ENCODE measurements around the gene BBX.

The BBX gene

GRCh38 chr3:107738486-107739183 is 215.9 kb downstream of the BBX start:
- TF ChIP-seq TAF1 (IDR thresholded peaks at IDR 0.05; ENCODE audit: low read depth, low read length) (no peak), POU2F2 (IDR thresholded peaks at IDR 0.05; ENCODE audit: low read depth, low read length) (no peak), POLR2A (IDR thresholded peaks at IDR 0.05; ENCODE audit: low read depth, low read length) (no peak), SPI1 (IDR thresholded peaks at IDR 0.05; ENCODE audit: low read depth, low read length) (no peak), PAX5 (IDR thresholded peaks at IDR 0.05; ENCODE audit: insufficient read depth, low read length, severe bottlenecking) (no peak), POLR2AphosphoS5 (IDR thresholded peaks at IDR 0.05; ENCODE audit: low read depth, low read length) (no peak)
- no peak for FAIRE-seq

DNA sequence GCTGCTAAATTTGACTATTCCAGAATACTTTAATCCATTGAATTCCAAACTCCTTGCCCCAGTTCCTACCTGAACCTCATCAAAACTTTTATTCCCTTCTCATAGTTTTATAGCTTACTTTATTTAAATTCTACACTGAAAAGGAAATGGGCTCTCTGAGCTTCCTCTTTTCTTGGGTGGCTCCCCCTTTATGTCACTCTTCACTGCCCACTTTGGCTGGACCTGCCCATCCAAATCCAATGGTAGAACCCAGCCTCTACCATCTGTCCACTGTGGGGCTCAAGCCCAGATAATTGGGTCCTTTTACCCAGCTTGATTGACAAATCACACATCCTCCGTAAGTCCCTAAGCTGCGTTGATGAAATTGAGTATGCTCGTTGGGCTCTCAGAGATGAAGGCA is 216.5 kb downstream of the BBX start:
- DNase-seq (ENCODE audit: insufficient read length, low spot score): no peak
- no peak for FAIRE-seq
- TF ChIP-seq POU2F2 (IDR thresholded peaks at IDR 0.05; ENCODE audit: low read depth, low read length) (no peak), PAX5 (IDR thresholded peaks at IDR 0.05; ENCODE audit: insufficient read depth, low read length, severe bottlenecking) (no peak), TAF1 (IDR thresholded peaks at IDR 0.05; ENCODE audit: low read depth, low read length) (no peak), SPI1 (IDR thresholded peaks at IDR 0.05; ENCODE audit: low read depth, low read length) (no peak)

More at GRCh38 chr3:107738486-107739183, 215.9 kb downstream of the BBX start:
- no peak for DNase-seq (ENCODE audit: insufficient read length, low spot score)

- TF ChIP-seq POU2F2 (IDR thresholded peaks at IDR 0.05; ENCODE audit: low read depth, low read length) (no peak), SPI1 (IDR thresholded peaks at IDR 0.05; ENCODE audit: low read depth, low read length) (no peak), PAX5 (IDR thresholded peaks at IDR 0.05; ENCODE audit: insufficient read depth, low read length, severe bottlenecking) (no peak), TAF1 (IDR thresholded peaks at IDR 0.05; ENCODE audit: low read depth, low read length) (no peak), POLR2A (IDR thresholded peaks at IDR 0.05; ENCODE audit: low read depth, low read length) (no peak), POLR2AphosphoS5 (IDR thresholded peaks at IDR 0.05; ENCODE audit: low read depth, low read length) (no peak)
- DNase-seq (ENCODE audit: insufficient read length, low spot score): no peak
- peak; percentile 23 for FAIRE-seq
Measured at GRCh38 chr3:107740992-107741896, 218.5 kb downstream of the BBX start.

DNA sequence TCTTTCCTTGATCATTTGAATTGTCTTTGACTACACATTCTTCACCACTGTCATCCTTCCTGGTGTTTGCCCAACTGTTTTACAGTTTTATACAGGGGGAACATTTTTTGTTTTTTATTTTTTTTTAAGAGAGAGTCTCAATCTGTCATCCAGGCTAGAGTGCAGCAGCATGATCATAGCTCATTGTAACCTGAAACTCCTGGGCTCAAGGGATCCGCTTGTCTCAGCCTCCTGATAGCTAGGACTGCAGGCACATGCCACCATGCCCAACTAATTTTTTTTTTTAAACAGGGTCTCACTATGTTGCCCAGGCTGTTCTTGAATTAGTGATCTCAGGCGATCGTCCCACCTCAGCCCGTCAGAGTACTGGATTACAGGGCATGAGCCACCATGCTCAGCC is 222.6 kb downstream of the BBX start:
- DNase-seq (ENCODE audit: insufficient read length, low spot score): no peak
- TF ChIP-seq SPI1 (IDR thresholded peaks at IDR 0.05; ENCODE audit: low read depth, low read length) (no peak), POLR2AphosphoS5 (IDR thresholded peaks at IDR 0.05; ENCODE audit: low read depth, low read length) (no peak)
- no peak for FAIRE-seq

DNA sequence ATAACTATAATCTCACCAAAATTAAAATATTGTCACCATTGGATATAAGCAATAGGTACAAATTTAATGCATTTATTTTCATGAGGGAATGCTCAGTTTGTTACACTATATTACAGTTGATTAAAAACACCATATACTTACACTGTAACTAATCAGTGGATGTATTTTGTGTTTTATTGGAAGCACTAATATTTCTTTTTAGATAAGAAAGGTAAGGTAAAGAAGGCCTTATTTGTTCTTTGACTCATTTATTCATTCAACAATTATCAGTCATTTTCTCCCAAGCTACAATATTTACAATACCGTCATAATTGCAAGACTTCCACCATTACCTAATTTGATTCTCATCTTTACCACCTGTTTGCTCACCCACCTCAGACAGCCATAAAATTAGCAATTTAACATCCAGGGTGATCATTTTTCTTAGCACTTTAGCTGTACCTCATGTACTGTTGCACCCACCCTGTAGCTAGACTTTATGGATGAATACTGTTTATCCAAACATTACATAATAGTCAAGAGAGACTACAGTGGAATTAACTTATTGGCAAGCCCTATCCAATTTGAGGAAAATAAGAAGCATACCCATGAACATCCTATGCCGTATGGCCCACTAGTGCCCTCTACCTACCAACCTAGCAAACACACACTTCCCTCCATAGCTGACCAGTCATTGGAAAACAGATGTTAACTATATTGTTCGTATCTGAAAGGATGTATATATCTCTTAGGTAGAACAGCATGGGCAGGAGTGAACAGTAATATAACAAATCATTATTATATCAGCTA is 229.6 kb downstream of the BBX start:
- FAIRE-seq (peak; percentile 78), DNase-seq (ENCODE audit: insufficient read length, low spot score) (no peak)
- TF ChIP-seq POU2F2 (IDR thresholded peaks at IDR 0.05; ENCODE audit: low read depth, low read length) (no peak), TAF1 (IDR thresholded peaks at IDR 0.05; ENCODE audit: low read depth, low read length) (no peak), SPI1 (IDR thresholded peaks at IDR 0.05; ENCODE audit: low read depth, low read length) (no peak), PAX5 (IDR thresholded peaks at IDR 0.05; ENCODE audit: insufficient read depth, low read length, severe bottlenecking) (no peak), POLR2AphosphoS5 (IDR thresholded peaks at IDR 0.05; ENCODE audit: low read depth, low read length) (no peak), POLR2A (IDR thresholded peaks at IDR 0.05; ENCODE audit: low read depth, low read length) (no peak)

DNA sequence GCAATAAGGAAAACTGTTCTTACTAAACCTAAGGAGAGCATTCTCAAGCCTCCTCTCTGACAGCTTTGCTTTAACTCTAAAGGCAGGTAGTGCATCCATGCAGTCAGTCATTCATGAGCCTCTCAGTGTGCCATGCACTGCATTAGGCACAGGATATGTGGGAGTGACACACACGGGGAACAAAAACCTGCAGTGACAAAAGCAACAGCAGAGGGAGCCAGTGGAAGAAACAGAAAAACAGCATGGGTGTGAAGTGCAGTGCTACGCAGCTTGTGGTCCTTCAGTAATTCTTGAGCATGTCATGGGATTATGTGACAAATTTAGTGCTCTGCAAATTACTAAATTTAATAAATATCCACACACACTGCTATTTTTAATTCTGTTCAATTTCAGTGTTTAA is 230.7 kb downstream of the BBX start:
- peak; percentile 90 for FAIRE-seq
- no peak for TF ChIP-seq SPI1 (IDR thresholded peaks at IDR 0.05; ENCODE audit: low read depth, low read length)
- no peak for TF ChIP-seq POU2F2 (IDR thresholded peaks at IDR 0.05; ENCODE audit: low read depth, low read length)
- TF ChIP-seq PAX5 (IDR thresholded peaks at IDR 0.05; ENCODE audit: insufficient read depth, low read length, severe bottlenecking): no peak
- TF ChIP-seq TAF1 (IDR thresholded peaks at IDR 0.05; ENCODE audit: low read depth, low read length): no peak
- no peak for TF ChIP-seq POLR2AphosphoS5 (IDR thresholded peaks at IDR 0.05; ENCODE audit: low read depth, low read length)
- TF ChIP-seq POLR2A (IDR thresholded peaks at IDR 0.05; ENCODE audit: low read depth, low read length): no peak
- no peak for DNase-seq (ENCODE audit: insufficient read length, low spot score)

DNA sequence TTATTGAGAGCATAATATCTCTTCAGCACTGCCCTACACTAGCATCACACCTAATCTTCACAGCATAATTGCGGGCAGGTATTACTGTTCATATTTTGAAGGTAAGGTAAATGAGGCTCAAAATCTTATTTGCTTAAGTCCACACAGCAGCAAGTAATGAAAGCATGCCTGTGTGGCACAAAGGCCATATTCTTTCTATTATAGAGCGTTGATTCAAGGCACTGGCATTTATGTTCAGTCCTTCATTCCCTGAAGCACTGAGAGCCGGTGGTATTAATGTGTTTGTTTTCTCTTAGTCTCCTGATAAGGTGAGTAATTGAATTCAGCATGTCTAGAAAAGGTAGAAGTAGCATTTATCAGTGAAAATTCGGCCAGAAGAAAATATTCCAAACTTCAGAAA is 231.2 kb downstream of the BBX start:
- FAIRE-seq (no peak), DNase-seq (ENCODE audit: insufficient read length, low spot score) (no peak)
- TF ChIP-seq SPI1 (IDR thresholded peaks at IDR 0.05; ENCODE audit: low read depth, low read length): no peak
- TF ChIP-seq POLR2A (IDR thresholded peaks at IDR 0.05; ENCODE audit: low read depth, low read length): no peak
- no peak for TF ChIP-seq TAF1 (IDR thresholded peaks at IDR 0.05; ENCODE audit: low read depth, low read length)
- TF ChIP-seq PAX5 (IDR thresholded peaks at IDR 0.05; ENCODE audit: insufficient read depth, low read length, severe bottlenecking): no peak
- no peak for TF ChIP-seq POU2F2 (IDR thresholded peaks at IDR 0.05; ENCODE audit: low read depth, low read length)
- no peak for TF ChIP-seq POLR2AphosphoS5 (IDR thresholded peaks at IDR 0.05; ENCODE audit: low read depth, low read length)

- no peak for DNase-seq (ENCODE audit: insufficient read length, low spot score)
- no peak for TF ChIP-seq TAF1 (IDR thresholded peaks at IDR 0.05; ENCODE audit: low read depth, low read length)
- no peak for TF ChIP-seq POU2F2 (IDR thresholded peaks at IDR 0.05; ENCODE audit: low read depth, low read length)
- no peak for TF ChIP-seq POLR2AphosphoS5 (IDR thresholded peaks at IDR 0.05; ENCODE audit: low read depth, low read length)
- no peak for TF ChIP-seq SPI1 (IDR thresholded peaks at IDR 0.05; ENCODE audit: low read depth, low read length)
- TF ChIP-seq POLR2A (IDR thresholded peaks at IDR 0.05; ENCODE audit: low read depth, low read length): no peak
- TF ChIP-seq PAX5 (IDR thresholded peaks at IDR 0.05; ENCODE audit: insufficient read depth, low read length, severe bottlenecking): no peak
- FAIRE-seq: no peak
Measured at GRCh38 chr3:107756649-107757048, 233.9 kb downstream of the BBX start.

- FAIRE-seq: no peak
Measured at GRCh38 chr3:107757140-107757539, 234.4 kb downstream of the BBX start.

More at GRCh38 chr3:107757140-107757539, 234.4 kb downstream of the BBX start:
- TF ChIP-seq POLR2AphosphoS5 (IDR thresholded peaks at IDR 0.05; ENCODE audit: low read depth, low read length) (no peak), TAF1 (IDR thresholded peaks at IDR 0.05; ENCODE audit: low read depth, low read length) (no peak), POU2F2 (IDR thresholded peaks at IDR 0.05; ENCODE audit: low read depth, low read length) (no peak), SPI1 (IDR thresholded peaks at IDR 0.05; ENCODE audit: low read depth, low read length) (no peak), PAX5 (IDR thresholded peaks at IDR 0.05; ENCODE audit: insufficient read depth, low read length, severe bottlenecking) (no peak), POLR2A (IDR thresholded peaks at IDR 0.05; ENCODE audit: low read depth, low read length) (no peak)
- DNase-seq (ENCODE audit: insufficient read length, low spot score): no peak
